Spleen (tissue), 11 donors: Measurements from ENCODE around the gene ZNF576. TPM values are rescaled to one million over a fixed set of nuclear protein-coding genes. Genes with fewer than 3 reads are reported as not detected.

ENCODE experiments used
- DNase-seq: peaks from one replicate; pipeline ENCODE4 v3.0.0-alpha.2; 2020
- H3K27ac ChIP-seq, 8 donors: fragments of 200-600 bp; sonication (generic) in 7 of 8; 1 replicate in 4 of 8; 2 replicates in 4 of 8; pipeline versions ENCODE4 v1.5.0 to v1.8.0; 2016 to 2021; ENCODE audit warnings: inconsistent platforms in 4 of 8, mild to moderate bottlenecking in 4 of 8, moderate library complexity in 1 of 8
- H3K27me3 ChIP-seq, 7 donors: fragments of 200-600 bp; sonication (generic) in 6 of 7; replicated peaks in 1 of 7; 1 replicate in 4 of 7; 2 replicates in 3 of 7; pipeline versions ENCODE4 v1.5.0 to v1.8.0; 2016 to 2021; ENCODE audit warnings: inconsistent platforms in 3 of 7, mild to moderate bottlenecking in 1 of 7
- H3K36me3 ChIP-seq, 6 donors: fragments of 200-600 bp; sonication (generic) in 5 of 6; 1 replicate in 4 of 6; 2 replicates in 2 of 6; pipeline versions ENCODE4 v1.5.0 to v1.8.0; 2016 to 2021; ENCODE audit warnings: inconsistent platforms in 2 of 6
- H3K4me1 ChIP-seq, 6 donors: fragments of 200-600 bp; sonication (generic) in 5 of 6; 1 replicate in 3 of 6; 2 replicates in 3 of 6; pipeline versions ENCODE4 v1.5.0 to v1.8.0; 2016 to 2021; ENCODE audit warnings: inconsistent platforms in 3 of 6
- H3K4me3 ChIP-seq, 8 donors: fragments of 200-600 bp; sonication (generic) in 7 of 8; 1 replicate in 4 of 8; 2 replicates in 4 of 8; pipeline versions ENCODE4 v1.5.0 to v1.8.0; 2016 to 2021; ENCODE audit warnings: inconsistent platforms in 4 of 8, mild to moderate bottlenecking in 4 of 8, moderate library complexity in 2 of 8
- H3K9me3 ChIP-seq, 8 donors: fragments of 200-600 bp; sonication (generic) in 7 of 8; 1 replicate in 4 of 8; 2 replicates in 4 of 8; pipeline versions ENCODE4 v1.5.0 to v1.8.0; 2016 to 2021; ENCODE audit warnings: inconsistent platforms in 4 of 8
- POLR2A ChIP-seq, 3 donors: fragments of 450-650 bp; IDR thresholded peaks; one replicate each; pipeline ENCODE4 v1.5.1; 2017; ENCODE audit warnings: antibody characterized with exemption in 3 of 3, mild to moderate bottlenecking in 1 of 3
- POLR2AphosphoS5 ChIP-seq, 3 donors: sonication (generic); formaldehyde crosslinking; IDR thresholded peaks; one replicate each; pipeline ENCODE4 v1.5.1; 2017; ENCODE audit warnings: antibody characterized with exemption in 3 of 3
- WGBS, 5 donors: extraction: QIAGEN DNeasy Blood & Tissue Kit in 3 of 5; methylation state at CpG; one replicate each; pipeline versions ENCODE4 v1.1.5 to v1.1.7; 2013 to 2018; 5-methylcytosine and 5-hydroxymethylcytosine counted together
- intact Hi-C: fragments of 100-400 bp; cut with DNase I; formaldehyde crosslinking; loops from one replicate; pipeline ENCODE4 v1.15.0; 2023; ENCODE audit warnings: low total_unique reads
- polyA plus RNA-seq, 3 donors: library from polyadenylated mRNA; stranded (reverse); fragments of 200-250 nt; gene quantifications; one replicate each; pipeline ENCODE4 v1.2.1, GENCODE V29; 2013
- total RNA-seq, 7 donors: library from RNA; depleted of rRNA in 3 of 7; stranded (reverse); fragments of >200 nt in 3 of 7; fragmentation: NEBNext Ultra II Directional in 4 of 7; extraction: Animal tissue kit (Norgen Biotek cat#: 25700) in 4 of 7; gene quantifications; one replicate each; pipeline versions ENCODE4 v1.1.0 to v1.2.1, GENCODE V29; 2016 to 2021
- TF ChIP-seq, protein P1 (sequence below), 11 experiments: fragments of 200-600 bp in 7 of 11; fragments of 450-650 bp in 4 of 11; sonication (generic) in 4 of 11; IDR thresholded peaks in 8 of 11; conservative IDR thresholded peaks in 3 of 11; 1 replicate in 7 of 11; 2 replicates in 4 of 11; pipeline versions ENCODE4 v1.4.0 to v1.8.0; 2016 to 2021; ENCODE audit warnings: antibody characterized with exemption in 11 of 11, inconsistent platforms in 4 of 11, mild to moderate bottlenecking in 1 of 11
- donor health status: healthy with polysubstance abuse.
- donor health status: DM: no; HTN: no; CAD: no; lungs with moderate emphysema.
- donor health status: DM: no; HTN: no; CAD: no.
- donor health status: Bipolar disorder and iron deficiency.
- donor health status: healthy.
- donor health status: DM: no; HTN: no; CAD: no.
- donor health status: DM: yes; HTN: yes; CAD: no.

The ZNF576 gene
- total and polyA plus RNA-seq, 10 donors, result 6.9 to 14.7 (median 11.5) TPM

DNA sequence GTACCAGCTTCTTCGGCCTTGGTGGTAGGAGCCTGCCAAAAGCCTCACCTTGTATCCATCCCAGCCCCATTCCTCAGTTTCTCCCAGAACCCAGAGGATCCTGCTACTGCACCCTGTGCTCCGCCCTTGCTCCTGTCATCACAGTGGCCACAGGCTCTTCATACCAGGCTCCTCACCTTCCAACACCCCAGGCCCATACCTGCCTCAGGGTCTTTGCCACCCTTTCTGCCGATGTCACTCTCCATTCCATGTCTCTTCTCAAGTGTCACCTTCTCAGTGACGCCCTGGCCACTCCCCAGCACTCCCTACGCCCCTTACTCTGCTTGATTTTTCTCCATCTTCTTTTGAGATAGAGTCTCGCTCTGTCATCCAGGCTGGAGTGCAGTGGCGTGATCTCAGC, 13.5 kb downstream of the ZNF576 start:
- Histone ChIP-seq H3K36me3 (peaks cover 2 to 75% (median 30%) of the 10 kb centered on the region in 6 donors), H3K4me1 (peaks cover 0 to 17% (median 0%) of the 10 kb centered on the region in 6 donors), H3K4me3 (no peak overlapping the region), H3K9me3 (no peaks in the 10 kb centered on the region), H3K27me3 (no peaks in the 10 kb centered on the region), H3K27ac (no peak overlapping the region)
- TF ChIP-seq, protein P1, sequence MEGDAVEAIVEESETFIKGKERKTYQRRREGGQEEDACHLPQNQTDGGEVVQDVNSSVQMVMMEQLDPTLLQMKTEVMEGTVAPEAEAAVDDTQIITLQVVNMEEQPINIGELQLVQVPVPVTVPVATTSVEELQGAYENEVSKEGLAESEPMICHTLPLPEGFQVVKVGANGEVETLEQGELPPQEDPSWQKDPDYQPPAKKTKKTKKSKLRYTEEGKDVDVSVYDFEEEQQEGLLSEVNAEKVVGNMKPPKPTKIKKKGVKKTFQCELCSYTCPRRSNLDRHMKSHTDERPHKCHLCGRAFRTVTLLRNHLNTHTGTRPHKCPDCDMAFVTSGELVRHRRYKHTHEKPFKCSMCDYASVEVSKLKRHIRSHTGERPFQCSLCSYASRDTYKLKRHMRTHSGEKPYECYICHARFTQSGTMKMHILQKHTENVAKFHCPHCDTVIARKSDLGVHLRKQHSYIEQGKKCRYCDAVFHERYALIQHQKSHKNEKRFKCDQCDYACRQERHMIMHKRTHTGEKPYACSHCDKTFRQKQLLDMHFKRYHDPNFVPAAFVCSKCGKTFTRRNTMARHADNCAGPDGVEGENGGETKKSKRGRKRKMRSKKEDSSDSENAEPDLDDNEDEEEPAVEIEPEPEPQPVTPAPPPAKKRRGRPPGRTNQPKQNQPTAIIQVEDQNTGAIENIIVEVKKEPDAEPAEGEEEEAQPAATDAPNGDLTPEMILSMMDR (IDR thresholded peaks at IDR 0.05 in 8 of 11, conservative IDR thresholded peaks at IDR 0.05 in 3 of 11), result no peak
- TF ChIP-seq POLR2A (IDR thresholded peaks at IDR 0.05) (no peak), POLR2AphosphoS5 (IDR thresholded peaks at IDR 0.05) (no peak)
- WGBS, 5 donors, result 81 to 95% (median 85%) methylated on average over 7 of the region's 7 CpGs
- DNase-seq, result no peak
- intact Hi-C loops, result no loop called here

DNA sequence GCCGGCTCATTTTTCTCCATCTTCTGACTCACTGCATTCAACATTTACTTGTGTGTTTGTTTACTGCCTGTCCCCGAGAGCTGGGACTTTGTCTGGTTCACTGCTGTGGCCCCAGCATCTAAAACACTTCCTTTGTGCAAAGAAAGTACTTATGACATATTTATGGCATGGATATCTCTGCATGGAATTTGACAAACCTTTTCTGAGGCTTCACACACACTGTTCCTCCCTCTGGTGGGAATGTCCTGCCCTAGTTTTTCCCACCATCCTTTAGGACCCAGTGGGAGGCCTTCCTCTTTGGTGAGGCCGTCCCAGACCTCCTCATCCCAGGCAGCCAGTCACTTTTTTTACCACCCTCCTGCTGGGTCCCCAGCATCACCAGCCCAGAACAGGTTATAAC, 14.1 kb downstream of the ZNF576 start:
- no peak for DNase-seq

DNA sequence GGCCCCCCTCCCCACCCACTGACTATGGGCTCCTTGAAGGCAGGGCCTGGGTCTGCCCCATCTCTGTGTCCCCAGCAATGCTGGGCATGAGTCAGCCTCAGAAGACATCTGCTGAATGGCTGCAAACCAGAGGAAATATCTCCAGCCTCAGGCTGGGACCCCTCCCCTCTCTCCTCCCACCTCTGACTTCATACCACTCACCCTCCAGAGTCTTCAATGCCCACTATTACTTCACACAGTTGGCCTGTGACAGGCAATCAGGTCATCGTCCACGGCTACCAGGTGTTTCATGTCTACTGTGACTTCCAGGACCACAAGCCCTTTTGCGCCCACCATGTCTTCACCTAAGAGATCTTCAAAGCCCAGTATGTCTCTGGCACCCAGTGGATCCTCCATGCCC, 15.4 kb downstream of the ZNF576 start, which contains the start of gene SRRM5:
TSS of gene SRRM5 (plus strand) at position 301 of the 400 bp plus-strand sequence. CDS start at position 335, 34 bp downstream.
- TF ChIP-seq, protein P1 (IDR thresholded peaks at IDR 0.05 in 8 of 11, conservative IDR thresholded peaks at IDR 0.05 in 3 of 11), result no peak
- TF ChIP-seq POLR2AphosphoS5 (IDR thresholded peaks at IDR 0.05), result no peak
- H3K27ac ChIP-seq, result no peak within 1 kb of the TSS
- peaks cover 2 to 68% (median 27%) of the 10 kb centered on the region in 6 donors for H3K36me3 ChIP-seq
- 88 to 100% (median 93%) methylated on average over 3 of the region's 3 CpGs for WGBS, 5 donors
- no peak within 1 kb of the TSS for H3K4me3 ChIP-seq
- intact Hi-C loops, result no loop called here
- no peak for DNase-seq
- H3K9me3 ChIP-seq, result no peaks in the 10 kb centered on the region
- peaks cover 0 to 31% (median 4%) of the 10 kb centered on the region in 6 donors for H3K4me1 ChIP-seq
- H3K27me3 ChIP-seq, result no peaks in the 10 kb centered on the region

More for the DNA sequence above, 14.1 kb downstream of the ZNF576 start:
- Histone ChIP-seq H3K9me3 (no peaks in the 10 kb centered on the region), H3K36me3 (peaks cover 2 to 75% (median 30%) of the 10 kb centered on the region in 6 donors), H3K27me3 (no peaks in the 10 kb centered on the region), H3K4me3 (no peak overlapping the region), H3K27ac (no peak overlapping the region), H3K4me1 (peaks cover 0 to 21% (median 0%) of the 10 kb centered on the region in 6 donors)
- TF ChIP-seq POLR2AphosphoS5 (IDR thresholded peaks at IDR 0.05), result no peak
- TF ChIP-seq POLR2A (IDR thresholded peaks at IDR 0.05), result no peak
- TF ChIP-seq, protein P1 (IDR thresholded peaks at IDR 0.05 in 8 of 11, conservative IDR thresholded peaks at IDR 0.05 in 3 of 11), result no peak
- intact Hi-C loops, result no loop called here
- WGBS, 5 donors, result 71 to 85% (median 82%) methylated on average over 3 of the region's 3 CpGs

DNA sequence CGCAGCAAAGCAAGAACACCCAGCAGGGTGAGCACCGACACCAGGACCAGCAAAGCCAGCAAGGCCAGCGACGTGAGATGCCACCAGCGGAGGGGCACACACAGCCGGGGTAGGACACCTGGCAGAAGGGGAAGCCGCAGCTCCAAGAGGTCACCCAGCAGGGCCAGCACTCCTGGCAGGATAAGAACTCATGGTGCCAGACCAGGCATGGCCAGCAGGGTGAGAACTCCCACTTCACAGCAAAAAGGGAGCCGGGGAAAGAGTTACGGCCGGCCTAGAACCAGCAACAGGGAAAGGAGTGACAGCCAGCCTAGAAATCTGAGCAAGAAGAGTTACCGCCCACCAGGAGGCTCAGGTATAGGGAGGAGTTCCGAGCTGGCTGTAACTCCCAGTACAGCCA, 16.0 kb downstream of the ZNF576 start:
- H3K36me3 ChIP-seq, result peaks cover 2 to 62% (median 26%) of the 10 kb centered on the region in 6 donors
- H3K27me3 ChIP-seq, result no peaks in the 10 kb centered on the region
- no peak overlapping the region for H3K27ac ChIP-seq
- no peaks in the 10 kb centered on the region for H3K9me3 ChIP-seq
- no peak for DNase-seq
- no peak for TF ChIP-seq POLR2AphosphoS5 (IDR thresholded peaks at IDR 0.05)
- no peak for TF ChIP-seq POLR2A (IDR thresholded peaks at IDR 0.05)
- TF ChIP-seq, protein P1 (IDR thresholded peaks at IDR 0.05 in 8 of 11, conservative IDR thresholded peaks at IDR 0.05 in 3 of 11), result no peak
- H3K4me3 ChIP-seq, result no peak overlapping the region
- peaks cover 0 to 31% (median 4%) of the 10 kb centered on the region in 6 donors for H3K4me1 ChIP-seq
- 95 to 97% (median 96%) methylated on average over 9 to 12 of the region's 12 CpGs for WGBS, 5 donors
- intact Hi-C loops, result no loop called here
